ENCODE measurements around the gene POLG2.
"Not testable (repeated sequence)": the region's sequence is repeated elsewhere in the genome, so short reads cannot be mapped to it uniquely, and the experiment has no call there.

The POLG2 gene

DNA sequence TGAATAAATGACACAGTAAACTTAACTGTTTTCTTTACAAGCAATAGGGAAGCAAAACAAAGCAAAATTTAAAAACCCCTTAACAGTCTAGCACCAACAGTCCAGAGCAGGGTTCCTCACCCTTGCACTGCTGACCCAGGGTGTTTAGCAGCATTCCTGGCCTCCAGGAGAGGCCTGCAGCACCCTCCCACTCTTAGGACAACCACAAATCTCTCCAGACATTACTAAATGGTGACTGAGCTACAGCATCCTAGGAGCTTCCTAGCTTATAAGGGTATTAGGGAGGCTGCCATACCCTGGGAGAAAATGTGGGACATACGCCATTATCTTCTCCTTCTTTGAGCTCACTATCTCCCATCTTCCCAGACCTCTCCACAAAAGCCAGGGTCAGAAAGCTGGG lies 15.9 kb downstream of the POLG2 start:
- no peak for DNase-seq

DNA sequence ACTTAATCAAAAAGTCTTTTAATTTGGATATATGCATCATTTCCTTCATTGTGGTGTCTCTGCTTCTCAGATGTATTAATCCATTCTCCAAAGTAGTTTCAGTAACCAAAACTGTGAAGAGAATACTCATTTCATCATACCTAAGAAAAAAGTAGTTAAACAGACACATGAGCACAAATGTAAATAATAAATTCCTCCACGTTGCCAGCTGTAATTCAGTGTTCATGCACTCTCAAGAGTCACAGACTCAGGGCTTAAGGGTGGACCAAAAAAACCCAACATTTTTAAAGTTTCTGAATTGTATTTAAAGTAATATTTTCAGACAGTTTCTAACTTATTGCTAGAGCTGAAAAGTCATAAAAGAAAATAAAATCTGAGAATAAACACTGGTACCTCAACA lies 19.0 kb downstream of the POLG2 start:
- no peak for DNase-seq

- no peak for DNase-seq
Observed at GRCh38 chr17:64472564-64472963, 24.3 kb downstream of the POLG2 start.

GRCh38 chr17:64471440-64471839 lies 25.4 kb downstream of the POLG2 start:
- no peak for DNase-seq

DNA sequence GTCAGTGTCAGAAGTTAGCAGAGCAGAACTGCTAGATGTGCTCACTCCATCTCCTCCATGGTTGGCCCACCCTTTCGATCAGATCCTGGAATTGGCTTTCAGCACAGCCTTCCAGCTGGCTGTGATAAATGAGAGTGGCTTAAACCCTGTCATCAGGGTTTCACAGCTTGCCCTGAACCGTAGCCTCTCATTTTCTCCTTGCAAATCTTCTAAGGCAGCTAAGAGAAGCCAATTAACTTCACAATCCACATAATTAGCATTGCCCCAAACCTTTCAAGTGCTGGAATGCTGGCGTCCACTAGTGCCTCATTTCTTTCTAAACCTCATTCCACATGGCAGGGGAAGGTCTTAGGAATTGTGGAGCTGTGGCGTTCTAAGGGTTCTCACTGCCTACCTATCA lies 26.2 kb downstream of the POLG2 start:
- no peak for DNase-seq

GRCh38 chr17:64466834-64467233 lies 30.0 kb downstream of the POLG2 start:
- not testable (repeated sequence) for DNase-seq

- DNase-seq, result no peak
Observed at GRCh38 chr17:64466019-64466735, 30.7 kb downstream of the POLG2 start.

DNA sequence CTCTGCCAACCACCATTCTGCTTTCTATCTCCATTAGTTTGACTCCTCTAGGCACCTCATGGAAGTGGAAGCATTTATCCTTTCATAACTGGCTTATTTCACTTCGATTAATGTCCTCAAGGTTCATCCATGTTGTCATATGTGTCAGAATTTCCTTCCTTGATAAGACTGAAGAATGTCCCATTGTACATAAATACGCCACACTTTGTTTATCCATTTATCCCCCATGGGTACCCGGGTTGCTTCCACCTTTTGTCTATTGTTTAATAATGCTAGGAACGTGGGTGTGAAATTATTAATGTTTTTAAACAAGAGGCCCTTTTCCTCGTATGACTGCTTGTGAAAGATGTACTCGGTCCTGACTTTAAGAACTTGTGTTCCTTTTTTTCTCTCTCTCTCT lies 35.1 kb downstream of the POLG2 start:
- no peak for DNase-seq

GRCh38 chr17:64460955-64461354 lies 35.9 kb downstream of the POLG2 start:
- no peak for DNase-seq

DNA sequence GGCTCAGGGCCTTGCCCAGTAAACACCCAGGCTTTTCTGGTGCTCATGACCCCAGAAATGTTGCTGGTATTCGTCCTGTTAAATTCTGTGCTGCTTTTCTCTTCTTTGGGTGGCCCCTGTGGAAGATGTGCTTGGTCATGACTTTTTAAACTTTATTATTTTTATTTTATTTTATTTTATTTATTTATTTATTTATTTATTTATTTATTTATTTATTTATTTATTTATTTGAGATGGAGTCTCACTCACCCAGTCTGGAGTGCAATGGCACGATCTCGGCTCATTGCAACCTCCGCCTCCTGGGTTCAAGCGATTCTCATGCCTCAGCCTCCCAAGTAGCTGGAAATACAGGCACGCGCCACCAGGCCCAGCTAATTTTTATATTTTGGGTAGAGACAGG lies 37.0 kb downstream of the POLG2 start:
- not testable (repeated sequence) for DNase-seq

DNA sequence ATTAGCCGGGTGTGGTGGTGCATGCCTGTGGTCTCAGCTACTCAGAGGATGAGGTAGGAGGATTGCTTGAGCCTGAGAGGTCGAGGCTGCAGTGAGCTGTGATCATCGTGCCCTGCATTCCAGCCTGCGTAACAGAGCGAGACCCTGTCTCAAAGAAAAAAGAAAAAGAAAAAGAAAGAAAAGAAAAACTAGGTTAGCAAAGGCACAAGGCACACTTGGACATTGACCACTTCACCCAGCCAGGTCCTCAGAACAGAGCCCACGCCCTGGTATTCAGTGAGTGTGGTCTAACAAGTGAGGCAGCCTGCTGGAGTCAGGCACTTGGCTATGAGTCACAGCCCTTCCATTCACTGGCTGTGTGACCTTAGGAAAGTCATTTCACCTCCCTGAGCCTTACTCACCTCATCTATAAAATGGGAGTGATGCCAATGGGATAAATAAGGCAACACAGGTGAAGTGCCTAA lies 37.5 kb downstream of the POLG2 start:
- no peak for DNase-seq

- DNase-seq, result no peak
Observed at GRCh38 chr17:64458756-64459155, 38.1 kb downstream of the POLG2 start.

DNA sequence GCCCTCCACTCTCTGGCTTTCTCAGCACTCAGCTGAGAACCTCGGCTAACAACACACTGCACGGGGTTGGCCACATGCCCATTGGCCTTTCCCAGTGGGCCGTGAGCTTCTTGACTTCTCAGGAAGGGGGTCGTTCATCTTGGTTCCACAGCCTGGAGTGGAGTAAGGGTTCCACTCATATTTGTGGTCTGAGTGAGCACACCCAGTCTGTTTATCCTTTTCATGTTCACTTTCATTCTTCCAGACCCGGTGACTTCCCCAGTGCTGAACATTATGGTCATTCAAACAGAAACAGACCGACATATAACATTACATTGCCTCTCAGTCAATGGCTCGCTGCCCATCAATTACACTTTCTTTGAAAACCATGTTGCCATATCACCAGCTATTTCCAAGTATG lies 39.7 kb downstream of the POLG2 start:
- DNase-seq, result no peak

- no peak for DNase-seq
Observed at GRCh38 chr17:64455993-64456885, 40.6 kb downstream of the POLG2 start.

DNA sequence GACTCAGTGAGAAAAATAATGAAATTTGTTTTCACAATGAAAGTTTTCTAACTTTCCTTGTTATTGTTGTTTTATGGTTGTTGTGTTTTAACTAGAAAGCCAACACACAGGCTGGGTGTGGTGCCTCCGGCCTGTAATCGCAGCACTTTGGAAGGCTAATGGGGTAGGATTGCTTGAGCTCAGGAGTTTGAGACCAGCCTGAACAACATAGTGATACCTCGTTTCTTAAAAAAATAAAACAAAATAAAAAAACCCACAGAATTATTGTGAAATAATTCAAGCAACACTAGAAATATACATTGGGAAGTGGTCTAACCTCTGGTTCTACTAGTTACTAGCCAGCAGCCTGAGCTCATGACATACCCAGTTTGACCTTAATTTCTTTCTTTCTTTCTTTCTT lies 47.3 kb downstream of the POLG2 start:
- DNase-seq, result no peak

DNA sequence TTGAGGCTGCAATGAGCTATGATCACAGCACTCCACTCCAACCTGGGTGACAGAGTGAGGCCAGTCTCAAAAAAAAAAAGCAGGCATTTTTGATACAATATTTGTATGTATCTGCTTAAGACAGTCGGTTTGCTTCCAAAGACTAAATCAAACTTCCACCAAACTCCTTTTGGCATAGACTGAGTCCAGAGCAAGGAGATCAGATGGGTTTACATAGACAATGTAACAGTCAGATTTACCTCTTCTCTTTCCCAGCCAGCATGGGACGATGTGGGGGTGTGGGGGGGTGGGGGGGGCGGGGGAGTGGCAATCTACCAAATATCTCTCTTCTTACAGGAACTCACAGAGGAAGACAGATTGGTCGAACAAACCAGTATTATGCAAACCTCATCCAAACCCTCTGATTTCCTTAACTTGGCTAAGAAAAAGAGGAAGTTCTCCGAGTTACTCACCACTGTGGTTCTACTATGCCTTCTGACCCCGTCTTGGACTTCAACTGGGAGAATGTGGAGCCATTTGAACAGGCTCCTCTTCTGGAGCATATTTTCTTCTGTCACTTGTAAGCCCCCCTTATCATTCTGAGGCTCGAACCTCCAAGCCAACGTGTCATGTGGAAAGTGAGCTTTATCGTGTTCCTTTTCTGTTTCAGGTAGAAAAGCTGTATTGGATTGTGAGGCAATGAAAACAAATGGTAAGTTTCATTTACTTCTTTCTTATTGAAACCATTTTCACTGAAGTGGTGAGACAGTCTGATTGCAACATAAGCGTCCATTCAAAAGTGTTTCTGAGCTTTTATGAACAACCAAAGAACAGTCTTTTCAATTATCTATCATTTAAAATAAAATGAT lies 48.0 kb downstream of the POLG2 start, which contains the start of gene MILR1:
TSS of gene MILR1 (plus strand) at position 451 of the 848 bp plus-strand sequence. CDS start at position 505, 54 bp downstream.
- no peak for DNase-seq

GRCh38 chr17:64447526-64447925 lies 49.3 kb downstream of the POLG2 start:
- no peak for DNase-seq

DNA sequence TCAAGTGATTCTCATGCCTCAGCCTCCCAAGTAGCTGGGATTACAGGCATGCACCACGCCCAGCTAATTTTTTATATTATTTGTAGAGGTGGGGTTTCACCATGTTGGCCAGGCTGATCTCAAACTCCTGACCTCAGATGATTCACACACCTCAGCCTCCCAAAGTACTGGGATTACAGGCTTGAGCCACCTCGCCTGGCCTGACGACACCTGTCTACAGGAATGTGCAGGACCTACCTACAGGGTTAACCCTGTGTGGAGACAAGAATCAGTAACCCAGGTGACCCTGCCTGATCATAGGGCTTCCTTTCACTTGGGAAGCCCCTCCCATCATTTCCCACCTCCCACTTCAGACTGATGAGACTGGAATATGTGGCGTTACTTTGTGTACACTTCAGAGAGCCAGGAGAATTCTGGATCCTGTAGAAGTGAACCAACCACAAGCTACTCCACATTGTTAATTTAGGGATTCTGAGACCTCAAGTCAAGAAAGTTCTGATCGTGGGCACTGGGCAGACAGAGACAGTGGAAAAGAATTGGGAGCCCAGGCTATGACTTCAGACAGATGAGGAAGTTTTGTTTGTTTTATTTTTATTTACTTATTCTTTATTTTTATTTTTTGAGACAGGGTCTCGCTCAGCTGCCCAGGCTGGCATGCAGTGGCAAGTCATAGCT lies 53.6 kb downstream of the POLG2 start:
- no peak for DNase-seq

- no peak for DNase-seq
Observed at GRCh38 chr17:64442541-64442971, 54.3 kb downstream of the POLG2 start.

GRCh38 chr17:64441772-64442540 lies 54.9 kb downstream of the POLG2 start:
- no peak for DNase-seq

DNA sequence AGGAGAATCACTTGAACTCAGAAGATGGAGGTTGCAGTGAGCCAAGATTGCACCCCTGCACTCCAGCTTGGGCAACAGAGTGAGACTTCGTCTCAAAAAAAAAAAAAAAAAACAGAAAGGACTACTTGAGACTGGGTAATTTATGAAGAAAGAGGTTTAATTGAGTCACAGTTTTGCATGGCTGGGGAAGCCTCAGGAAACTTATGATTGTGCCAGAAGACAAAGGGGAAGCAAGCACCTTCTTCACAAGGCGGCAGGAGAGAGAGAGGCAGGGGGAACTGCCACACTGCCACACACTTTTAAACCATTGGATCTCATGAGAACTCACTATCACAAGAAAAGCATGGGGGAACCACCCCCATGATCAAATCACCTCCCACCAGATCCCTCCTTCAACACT lies 56.9 kb downstream of the POLG2 start:
- DNase-seq, result no peak

DNA sequence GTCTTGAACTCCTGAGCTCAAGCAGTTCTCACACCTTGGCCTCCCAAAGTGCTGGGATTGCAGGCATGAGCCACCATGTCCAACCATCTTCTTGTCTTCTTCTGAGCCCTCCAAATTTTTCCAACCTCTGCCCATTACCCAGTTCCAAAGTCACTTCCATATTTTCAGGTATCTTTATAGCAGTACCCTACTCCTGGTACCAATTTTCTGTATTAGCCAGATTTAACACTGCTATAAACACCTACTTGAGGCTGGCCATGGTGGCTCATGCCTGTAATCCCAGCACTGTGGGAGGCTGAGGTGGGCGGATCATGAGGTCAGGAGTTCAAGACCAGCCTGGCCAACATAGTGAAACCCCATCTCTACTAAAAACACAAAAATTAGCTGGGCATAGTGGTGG lies 57.3 kb downstream of the POLG2 start:
- DNase-seq, result not testable (repeated sequence)

Measured in NCI-H1417 treated with DMSO at 0.1 percent for 48 hours (cell line).